H9 (cell line): Measurements from ENCODE around the gene FAM221B. TPM values are rescaled to one million over a fixed set of nuclear protein-coding genes. Genes with fewer than 3 reads are reported as not detected.

ENCODE experiments used
- DNase-seq: peaks from one replicate; pipeline ENCODE4 v3.0.0-alpha.2; 2017
- H2AFZ ChIP-seq: one replicate; pipeline ENCODE4 v1.6.1; 2013; ENCODE audit warnings: mild to moderate bottlenecking, low read length, control low read depth, moderate library complexity
- H2AK5ac ChIP-seq: 2 replicates; pipeline ENCODE4 v1.6.1; 2013; ENCODE audit warnings: low read length, control low read depth, mixed read lengths; ENCODE audit not compliant: insufficient read length
- H2BK120ac ChIP-seq: one replicate; pipeline ENCODE4 v1.6.1; 2013; ENCODE audit warnings: low read depth, mild to moderate bottlenecking, low read length, control low read depth, inconsistent platforms; ENCODE audit not compliant: poor library complexity, severe bottlenecking
- H2BK12ac ChIP-seq: 2 replicates; pipeline ENCODE4 v1.6.1; 2013; ENCODE audit warnings: low read length, control low read depth, mixed read lengths, low read depth; ENCODE audit not compliant: insufficient read length
- H2BK15ac ChIP-seq: 2 replicates; pipeline ENCODE4 v1.6.1; 2013; ENCODE audit warnings: low read depth, low read length, control low read depth
- H2BK20ac ChIP-seq: one replicate; pipeline ENCODE4 v1.6.1; 2013; ENCODE audit warnings: low read depth, mild to moderate bottlenecking, low read length, control low read depth, inconsistent platforms; ENCODE audit not compliant: poor library complexity, severe bottlenecking
- H2BK5ac ChIP-seq: 2 replicates; pipeline ENCODE4 v1.6.1; 2013; ENCODE audit warnings: low read length, control low read depth, mixed read lengths; ENCODE audit not compliant: insufficient read length
- H3K14ac ChIP-seq: 2 replicates; pipeline ENCODE4 v1.6.1; 2013; ENCODE audit warnings: low read length, control low read depth; ENCODE audit not compliant: insufficient read depth
- H3K18ac ChIP-seq: 2 replicates; pipeline ENCODE4 v1.6.1; 2013; ENCODE audit warnings: low read depth, mild to moderate bottlenecking, mixed read lengths, low read length, control low read depth; ENCODE audit not compliant: insufficient read length
- H3K23ac ChIP-seq: 2 replicates; pipeline ENCODE4 v1.6.1; 2013; ENCODE audit warnings: low read length, control low read depth, mixed read lengths, low read depth; ENCODE audit not compliant: insufficient read length
- H3K23me2 ChIP-seq: 2 replicates; pipeline ENCODE4 v1.6.1; 2013; ENCODE audit warnings: low read depth, mild to moderate bottlenecking, mixed read lengths, low read length, control low read depth; ENCODE audit not compliant: insufficient read length, poor library complexity, severe bottlenecking
- H3K27ac ChIP-seq: 2 replicates; pipeline ENCODE4 v1.5.1; 2013; ENCODE audit warnings: low read length, control low read depth, mixed read lengths, low read depth; ENCODE audit not compliant: insufficient read length
- H3K27me3 ChIP-seq: 2 replicates; pipeline ENCODE4 v1.6.1; 2013; ENCODE audit warnings: low read length, control low read depth, inconsistent platforms; ENCODE audit not compliant: insufficient read depth
- H3K4ac ChIP-seq: 2 replicates; pipeline ENCODE4 v1.6.1; 2013; ENCODE audit warnings: low read depth, mild to moderate bottlenecking, control low read depth, inconsistent platforms, low read length, moderate library complexity
- H3K4me1 ChIP-seq: 2 replicates; pipeline ENCODE4 v1.6.1; 2013; ENCODE audit warnings: low read length, control low read depth, inconsistent platforms; ENCODE audit not compliant: insufficient read depth
- H3K4me2 ChIP-seq: 2 replicates; pipeline ENCODE4 v1.6.1; 2013; ENCODE audit warnings: low read length, control low read depth, mixed read lengths; ENCODE audit not compliant: insufficient read length, insufficient read depth
- H3K56ac ChIP-seq: 2 replicates; pipeline ENCODE4 v1.6.1; 2013; ENCODE audit warnings: low read depth, mild to moderate bottlenecking, mixed read lengths, low read length, control low read depth; ENCODE audit not compliant: insufficient read length
- H3K79me1 ChIP-seq: 2 replicates; pipeline ENCODE4 v1.6.1; 2013; ENCODE audit warnings: low read depth, mild to moderate bottlenecking, moderate library complexity, low read length, control low read depth, inconsistent platforms; ENCODE audit not compliant: insufficient read depth, poor library complexity, severe bottlenecking
- H3K79me2 ChIP-seq: 2 replicates; pipeline ENCODE4 v1.6.1; 2013; ENCODE audit warnings: low read length, control low read depth, inconsistent platforms; ENCODE audit not compliant: insufficient read depth
- H3K9ac ChIP-seq: 2 replicates; pipeline ENCODE4 v1.6.1; 2013; ENCODE audit warnings: low read length, control low read depth, mixed read lengths; ENCODE audit not compliant: insufficient read length; ENCODE audit errors: extremely low read depth
- H3K9me3 ChIP-seq: one replicate; pipeline ENCODE4 v1.6.1; 2013; ENCODE audit warnings: low read depth, low read length, inconsistent platforms; ENCODE audit not compliant: control insufficient read depth
- H3T11ph ChIP-seq: one replicate; pipeline ENCODE4 v1.6.1; 2013; ENCODE audit warnings: mild to moderate bottlenecking, low read length, control low read depth, inconsistent platforms
- H4K20me1 ChIP-seq: one replicate; pipeline ENCODE4 v1.6.1; 2013; ENCODE audit not compliant: control insufficient read depth, insufficient read length, insufficient read depth
- H4K5ac ChIP-seq: 2 replicates; pipeline ENCODE4 v1.6.1; 2013; ENCODE audit warnings: low read depth, mild to moderate bottlenecking, mixed read lengths, low read length, control low read depth; ENCODE audit not compliant: insufficient read length
- H4K8ac ChIP-seq: replicated peaks from 2 replicates; pipeline ENCODE4 v1.6.1; 2013; ENCODE audit warnings: low read length, control low read depth, mixed read lengths, low read depth; ENCODE audit not compliant: insufficient read length
- H4K91ac ChIP-seq: 2 replicates; pipeline ENCODE4 v1.6.1; 2013; ENCODE audit warnings: low read depth, mild to moderate bottlenecking, moderate library complexity, mixed read lengths, low read length, control low read depth; ENCODE audit not compliant: insufficient read length
- H3K27ac Mint-ChIP-seq, 3 experiments: 2 replicates in 2 of 3; 3 replicates in 1 of 3; pipeline ENCODE4 v1.8.0; 2020 to 2021; ENCODE audit warnings: mixed read lengths in 3 of 3, mild to moderate bottlenecking in 1 of 3, moderate library complexity in 1 of 3
- H3K27me3 Mint-ChIP-seq: 2 replicates; pipeline ENCODE4 v1.8.0; 2021; ENCODE audit warnings: low read depth, mild to moderate bottlenecking, moderate library complexity, mixed read lengths
- H3K36me3 Mint-ChIP-seq, 3 experiments: 2 replicates in 2 of 3; 3 replicates in 1 of 3; pipeline ENCODE4 v1.8.0; 2020 to 2021; ENCODE audit warnings: low read depth in 3 of 3, mixed read lengths in 3 of 3; ENCODE audit not compliant: insufficient read depth in 1 of 3
- H3K4me1 Mint-ChIP-seq, 2 experiments: 2 replicates each; pipeline ENCODE4 v1.8.0; 2020; ENCODE audit warnings: mixed read lengths in 2 of 2
- H3K4me3 Mint-ChIP-seq, 2 experiments: 2 replicates in 1 of 2; 3 replicates in 1 of 2; pipeline ENCODE4 v1.8.0; 2020 to 2021; ENCODE audit warnings: mild to moderate bottlenecking in 2 of 2, mixed read lengths in 2 of 2, moderate library complexity in 1 of 2
- H3K9me3 Mint-ChIP-seq, 2 experiments: 2 replicates in 1 of 2; 3 replicates in 1 of 2; pipeline ENCODE4 v1.8.0; 2020; ENCODE audit warnings: mild to moderate bottlenecking in 2 of 2, mixed read lengths in 2 of 2, moderate library complexity in 1 of 2
- CTCF ChIP-seq: fragments of 200-600 bp; sonication (generic); conservative IDR thresholded peaks from 3 replicates; pipeline ENCODE4 v1.8.0; 2021; ENCODE audit warnings: antibody characterized with exemption, mild to moderate bottlenecking
- WGBS: extraction: QIAGEN DNeasy Blood & Tissue Kit; methylation state at CpG from one replicate; pipeline ENCODE4 v1.1.7; 2013; ENCODE audit warnings: missing lambda C conversion rate, low lambda C conversion rate, mixed read lengths; ENCODE audit not compliant: insufficient read length; ENCODE audit errors: extremely low coverage; 5-methylcytosine and 5-hydroxymethylcytosine counted together
- total RNA-seq: library from RNA; stranded (reverse); gene quantifications from 2 replicates; pipeline ENCODE4 v1.2.1, GENCODE V29; 2021

The FAM221B gene
- total RNA-seq, 1 experiment from 2014 or later = not detected

- no peak within 1 kb of the TSS for H3K4ac ChIP-seq
- H3K79me1 ChIP-seq = no peaks in the 10 kb centered on the region
- H3K9me3 ChIP-seq = no peaks in the 10 kb centered on the region
- H3K4me1 ChIP-seq = no peaks in the 10 kb centered on the region
- H3K27me3 ChIP-seq = no peaks in the 10 kb centered on the region
- no peak within 1 kb of the TSS for H4K5ac ChIP-seq
- no peak within 1 kb of the TSS for H2BK15ac ChIP-seq
- H3K4me3 Mint-ChIP-seq = peak within 1 kb of the TSS; percentile 77 to 85
- H4K20me1 ChIP-seq = no peaks in the 10 kb centered on the region
- H3K18ac ChIP-seq = peak within 1 kb of the TSS; percentile 45
- H3K23ac ChIP-seq = no peak within 1 kb of the TSS
- peak within 1 kb of the TSS; percentile 66 for H3K4me2 ChIP-seq
- no peak within 1 kb of the TSS for H3K56ac ChIP-seq
- no peak within 1 kb of the TSS for H2BK5ac ChIP-seq
- no peak within 1 kb of the TSS for H4K8ac ChIP-seq
- H3K36me3 Mint-ChIP-seq = peaks cover 0 to 4% (median 3%) of the 10 kb centered on the region in 3 experiments; a peak in 5 of 7 replicates
- no CpG with 5 or more reads among the region's 64 CpGs for WGBS
- no peak for DNase-seq
- peaks cover 3% of the 10 kb centered on the region for H3K23me2 ChIP-seq
- no peak within 1 kb of the TSS for H2BK12ac ChIP-seq
- no peak within 1 kb of the TSS for H3K9ac ChIP-seq
- no peak within 1 kb of the TSS for H2AK5ac ChIP-seq
- H2BK120ac ChIP-seq = no peak within 1 kb of the TSS
- H3K27me3 Mint-ChIP-seq = peaks cover 4% of the 10 kb centered on the region
- H2AFZ ChIP-seq = no peak within 1 kb of the TSS
- no peaks in the 10 kb centered on the region for H3K9me3 Mint-ChIP-seq
- no peak within 1 kb of the TSS for H3T11ph ChIP-seq
- TF ChIP-seq CTCF = no peak
- no peak within 1 kb of the TSS for H3K27ac ChIP-seq
- H3K4me1 Mint-ChIP-seq = peaks cover 17 to 20% of the 10 kb centered on the region in 2 experiments
- peak within 1 kb of the TSS; percentile 85 for H3K14ac ChIP-seq
- H4K91ac ChIP-seq = no peak within 1 kb of the TSS
- peak within 1 kb of the TSS in 1 of 3 experiments; percentile 64; a peak in 1 of 7 replicates for H3K27ac Mint-ChIP-seq
- no peak within 1 kb of the TSS for H2BK20ac ChIP-seq
- no peaks in the 10 kb centered on the region for H3K79me2 ChIP-seq
Measured at GRCh38 chr9:35791297-35791921, 37.1 kb downstream of the FAM221B start, which contains the start of gene NPR2. Gene NPR2 (plus strand): TSS chr9:35791591. CDS start chr9:35792409, 818 bp downstream.
